IMR-90 (cell line): ENCODE data around the gene TMEM74B. TPM values are rescaled to one million over a fixed set of nuclear protein-coding genes. Genes with fewer than 3 reads are reported as not detected.

Experiments used
- ATAC-seq: fragments of 200-7000 bp; cut with Tn5 transposase; 2 replicates; pipeline ENCODE4 v1.9.1; 2020; ENCODE audit warnings: low read depth, mild to moderate bottlenecking, moderate library complexity
- BruUV-seq: library from RNA; stranded (reverse); fragments of 400-500 nt; replicated peaks from 2 replicates; lab custom pipeline; 2021; lab: Mats Ljungman, UMichigan
- CTCF ChIA-PET: fragments of 300-600 bp; formaldehyde crosslinking; extraction: SDS; loops from one replicate; lab custom pipeline; 2021; ENCODE audit warnings: antibody characterized with exemption; lab: Yijun Ruan, JAX
- POLR2A ChIA-PET: fragments of 300-600 bp; sonication (Branson Sonifier 250); formaldehyde crosslinking; loops from one replicate; lab custom pipeline; 2022; ENCODE audit warnings: antibody characterized with exemption; ENCODE audit not compliant: unreplicated experiment; lab: Charles Lee
- DNase-seq: peaks from one replicate; pipeline ENCODE4 v3.0.0; 2013
- H2AFZ ChIP-seq: replicated peaks from 2 replicates; pipeline ENCODE3; 2013; ENCODE audit warnings: low read length, mild to moderate bottlenecking; ENCODE audit not compliant: poor library complexity
- H2AK5ac ChIP-seq: 2 replicates; pipeline ENCODE4 v1.6.1; 2013; ENCODE audit warnings: low read depth, low read length, inconsistent platforms
- H2AK9ac ChIP-seq: replicated peaks from 2 replicates; pipeline ENCODE3; 2013; ENCODE audit warnings: mild to moderate bottlenecking, low read depth, low read length, moderate library complexity; ENCODE audit not compliant: poor library complexity
- H2BK120ac ChIP-seq: 2 replicates; pipeline ENCODE4 v1.6.1; 2013; ENCODE audit warnings: low read depth, low read length, inconsistent platforms
- H2BK15ac ChIP-seq: 3 replicates; pipeline ENCODE4 v1.6.1; 2013; ENCODE audit warnings: low read depth, low read length, inconsistent platforms
- H2BK20ac ChIP-seq: 2 replicates; pipeline ENCODE4 v1.6.1; 2013; ENCODE audit warnings: low read depth, mild to moderate bottlenecking, inconsistent platforms, low read length, moderate library complexity
- H2BK5ac ChIP-seq: 2 replicates; pipeline ENCODE4 v1.6.1; 2013; ENCODE audit warnings: mild to moderate bottlenecking, low read depth, low read length, inconsistent platforms; ENCODE audit not compliant: poor library complexity, severe bottlenecking
- H3K14ac ChIP-seq: replicated peaks from 2 replicates; pipeline ENCODE4 v1.6.1; 2013; ENCODE audit warnings: low read depth, low read length, inconsistent platforms
- H3K18ac ChIP-seq: 2 replicates; pipeline ENCODE4 v1.6.1; 2013; ENCODE audit warnings: low read depth, low read length, control low read depth
- H3K23ac ChIP-seq: 2 replicates; pipeline ENCODE4 v1.6.1; 2013; ENCODE audit warnings: low read depth, low read length, inconsistent platforms
- H3K27ac ChIP-seq: 2 replicates; pipeline ENCODE4 v1.5.1; 2013; ENCODE audit warnings: mild to moderate bottlenecking, control low read depth, low read length; ENCODE audit not compliant: insufficient read depth
- H3K27me3 ChIP-seq: 2 replicates; pipeline ENCODE4 v1.6.1; 2013; ENCODE audit warnings: low read length; ENCODE audit not compliant: control insufficient read depth, insufficient read depth
- H3K36me3 ChIP-seq: 2 replicates; pipeline ENCODE4 v1.6.1; 2013; ENCODE audit warnings: low read length, mixed read lengths; ENCODE audit not compliant: control insufficient read depth, insufficient read depth
- H3K4ac ChIP-seq: 2 replicates; pipeline ENCODE4 v1.6.1; 2013; ENCODE audit warnings: low read depth, low read length, inconsistent platforms
- H3K4me1 ChIP-seq: 2 replicates; pipeline ENCODE4 v1.6.1; 2013; ENCODE audit warnings: low read length, mixed read lengths; ENCODE audit not compliant: control insufficient read depth, insufficient read depth
- H3K4me2 ChIP-seq: 2 replicates; pipeline ENCODE4 v1.6.1; 2013; ENCODE audit warnings: low read depth, mild to moderate bottlenecking, control low read depth, low read length, moderate library complexity
- H3K4me3 ChIP-seq: 2 replicates; pipeline ENCODE4 v1.5.1; 2013; ENCODE audit warnings: low read depth, mild to moderate bottlenecking, control low read depth, low read length, moderate library complexity; ENCODE audit not compliant: insufficient read depth
- H3K56ac ChIP-seq: 2 replicates; pipeline ENCODE4 v1.6.1; 2013; ENCODE audit warnings: low read length, inconsistent platforms; ENCODE audit not compliant: insufficient read depth; ENCODE audit errors: extremely low read depth
- H3K79me1 ChIP-seq, 2 experiments: 2 replicates each; pipeline ENCODE4 v1.6.1; 2013; ENCODE audit warnings: low read length in 2 of 2, inconsistent platforms in 1 of 2, low read depth in 1 of 2
- H3K9ac ChIP-seq: 2 replicates; pipeline ENCODE4 v1.6.1; 2013; ENCODE audit warnings: low read depth, low read length, control low read depth
- H3K9me1 ChIP-seq: 2 replicates; pipeline ENCODE4 v1.6.1; 2013; ENCODE audit warnings: low read length, inconsistent platforms; ENCODE audit not compliant: insufficient read depth
- H3K9me3 ChIP-seq: 2 replicates; pipeline ENCODE4 v1.6.1; 2013; ENCODE audit warnings: low read length; ENCODE audit not compliant: control insufficient read depth, insufficient read depth
- H4K20me1 ChIP-seq: 2 replicates; pipeline ENCODE4 v1.6.1; 2013; ENCODE audit warnings: low read length, inconsistent platforms; ENCODE audit not compliant: insufficient read depth
- H4K5ac ChIP-seq: 2 replicates; pipeline ENCODE4 v1.6.1; 2013; ENCODE audit warnings: mild to moderate bottlenecking, low read depth, low read length, control low read depth
- H4K8ac ChIP-seq, 2 experiments: 2 replicates each; pipeline ENCODE4 v1.6.1; 2013; ENCODE audit warnings: low read depth in 2 of 2, low read length in 2 of 2, control low read depth in 1 of 2, inconsistent platforms in 1 of 2
- H4K91ac ChIP-seq: 2 replicates; pipeline ENCODE4 v1.6.1; 2013; ENCODE audit warnings: low read depth, low read length, inconsistent platforms; ENCODE audit not compliant: insufficient read depth
- CTCF ChIP-seq: conservative IDR thresholded peaks from 2 replicates; pipeline ENCODE4 v1.5.1; 2012; ENCODE audit warnings: mild to moderate bottlenecking, low read depth, low read length, improper control_type of control experiment
- ELK1 ChIP-seq: fragments of 150-350 bp; IDR thresholded peaks from 2 replicates; pipeline ENCODE4 v1.6.1; 2016; ENCODE audit warnings: low read depth, mild to moderate bottlenecking, low read length, moderate library complexity, borderline replicate concordance
- MAFK ChIP-seq: IDR thresholded peaks from 2 replicates; pipeline ENCODE4 v1.6.1; 2012; ENCODE audit warnings: low read depth, low read length, improper control_type of control experiment
- NFE2L2 ChIP-seq: fragments of 150-350 bp; IDR thresholded peaks from 2 replicates; pipeline ENCODE4 v1.6.1; 2016; ENCODE audit warnings: low read depth, mild to moderate bottlenecking, low read length
- POLR2A ChIP-seq: IDR thresholded peaks from 2 replicates; pipeline ENCODE4 v1.6.1; 2012; ENCODE audit warnings: mild to moderate bottlenecking, low read depth, low read length
- RAD21 ChIP-seq: IDR thresholded peaks from 2 replicates; pipeline ENCODE4 v1.6.1; 2012; ENCODE audit warnings: low read length, improper control_type of control experiment
- RCOR1 ChIP-seq: IDR thresholded peaks from 2 replicates; pipeline ENCODE4 v1.6.1; 2012; ENCODE audit warnings: mild to moderate bottlenecking, low read length, improper control_type of control experiment; ENCODE audit not compliant: insufficient replicate concordance
- SMC3 ChIP-seq: fragments of 150-350 bp; IDR thresholded peaks from 2 replicates; pipeline ENCODE4 v1.6.1; 2016; ENCODE audit warnings: low read depth, mild to moderate bottlenecking, antibody characterized with exemption, low read length, moderate library complexity
- WGBS, 2 experiments: methylation state at CpG; one replicate each; pipeline versions ENCODE4 v1.1.5 to v1.1.7; 2013; ENCODE audit warnings: missing lambda C conversion rate in 2 of 2; ENCODE audit not compliant: insufficient read length in 1 of 2; ENCODE audit errors: extremely low coverage in 2 of 2; 5-methylcytosine and 5-hydroxymethylcytosine counted together
- dilution Hi-C: fragments of 300-500 bp; cut with HindIII; formaldehyde crosslinking; loops from one replicate; pipeline ENCODE4 v1.14.3; 2018; ENCODE audit warnings: low sequenced_read_pairs; ENCODE audit not compliant: unreplicated experiment
- in situ Hi-C: fragments of 300-500 bp; cut with MboI; formaldehyde crosslinking; loops from 3 replicates; pipeline ENCODE4 v1.14.3; 2019; ENCODE audit warnings: low sequenced_read_pairs, inconsistent platforms, mixed read lengths
- intact Hi-C: fragments of 100-400 bp; cut with micrococcal nuclease; formaldehyde crosslinking; loops from 2 replicates; pipeline ENCODE4 v1.10.0; 2022
- polyA plus RNA-seq, 3 experiments: library from polyadenylated mRNA; depleted of rRNA; stranded (reverse); fragments of >200 nt; gene quantifications; 2 replicates each; pipeline ENCODE4 v1.2.3, GENCODE V29; 2012; ENCODE audit warnings: low replicate concordance in 1 of 3
- total RNA-seq: library from RNA; depleted of rRNA; stranded (reverse); fragments of >200 nt; gene quantifications from 2 replicates; pipeline ENCODE4 v1.2.3, GENCODE V29; 2012

Gene TMEM74B
- total and polyA plus RNA-seq, 2 of the 4 experiments (the other 2 are of a cell fraction), result 0.03 TPM; not detected in 1

GRCh38 chr20:1212607-1213396, 28.0 kb upstream of the TMEM74B start:
- Histone ChIP-seq H4K8ac (no peak overlapping the region), H3K9me3 (no peaks in the 10 kb centered on the region), H3K9ac (no peak overlapping the region), H2BK15ac (no peak overlapping the region), H3K14ac (no peak overlapping the region), H4K5ac (no peak overlapping the region), H3K23ac (no peak overlapping the region), H3K79me1 (no peaks in the 10 kb centered on the region), H3K56ac (no peak overlapping the region), H2BK5ac (no peak overlapping the region), H4K20me1 (no peaks in the 10 kb centered on the region), H2AK9ac (no peak overlapping the region), H2BK120ac (no peak overlapping the region), H3K9me1 (no peaks in the 10 kb centered on the region), H3K27ac (no peak overlapping the region), H3K27me3 (peaks cover 29% of the 10 kb centered on the region), H2BK20ac (no peak overlapping the region), H3K4me3 (no peak overlapping the region), H3K4me2 (peak overlapping the region; percentile 71; the same call in 1 of the 2 replicates), H3K36me3 (no peaks in the 10 kb centered on the region), H3K4me1 (no peaks in the 10 kb centered on the region), H2AFZ (peak overlapping the region; percentile 84), H3K18ac (no peak overlapping the region), H3K4ac (no peak overlapping the region), H2AK5ac (no peak overlapping the region), H4K91ac (no peak overlapping the region)
- WGBS, 2 experiments, result 0% methylated on average over 16 of the region's 21 CpGs; no CpG with 5 or more reads in 1 of the 2 experiments
- BruUV-seq, result no TSS peak
- intact Hi-C loops, result loop anchor here (5.0 to 10.0 kb wide), 3 partner anchors 106 to 256 kb away; partner anchors contain the start of gene FKBP1A
- ChIA-PET CTCF (interaction anchor here (0.6 to 0.9 kb wide), 6 partner anchors 11 to 273 kb away, joined by 3 to 7 read pairs (median 4); partner anchors contain the start of gene NSFL1C), POLR2A (no interaction called here)
- peak; percentile 72 for DNase-seq
- ATAC-seq, result peak; percentile 99
- TF ChIP-seq NFE2L2, result no peak
- TF ChIP-seq ELK1, result no peak
- no peak for TF ChIP-seq MAFK
- no peak for TF ChIP-seq RCOR1
- TF ChIP-seq SMC3, result peak; percentile 54
- peak; percentile 71 for TF ChIP-seq RAD21
- peak; percentile 77 for TF ChIP-seq CTCF
- no peak for TF ChIP-seq POLR2A
- in situ Hi-C loops, result loop anchor here (10.0 kb wide), 1 partner anchor 398 kb away; no protein-coding TSS in a partner anchor
- dilution Hi-C loops, result no loop called here
